HG03159 (cell line): Measurements from ENCODE around the gene PRKG1.
"Not testable (repeated sequence)": the region's sequence is repeated elsewhere in the genome, so short reads cannot be mapped to it uniquely, and the experiment has no call there.

Experiments
- ATAC-seq: cut with Tn5 transposase; IDR thresholded peaks from one replicate; pipeline ENCODE4 v1.9.1; 2021; ENCODE audit warnings: mild to moderate bottlenecking, moderate library complexity; ENCODE audit not compliant: unreplicated experiment

The PRKG1 gene

DNA sequence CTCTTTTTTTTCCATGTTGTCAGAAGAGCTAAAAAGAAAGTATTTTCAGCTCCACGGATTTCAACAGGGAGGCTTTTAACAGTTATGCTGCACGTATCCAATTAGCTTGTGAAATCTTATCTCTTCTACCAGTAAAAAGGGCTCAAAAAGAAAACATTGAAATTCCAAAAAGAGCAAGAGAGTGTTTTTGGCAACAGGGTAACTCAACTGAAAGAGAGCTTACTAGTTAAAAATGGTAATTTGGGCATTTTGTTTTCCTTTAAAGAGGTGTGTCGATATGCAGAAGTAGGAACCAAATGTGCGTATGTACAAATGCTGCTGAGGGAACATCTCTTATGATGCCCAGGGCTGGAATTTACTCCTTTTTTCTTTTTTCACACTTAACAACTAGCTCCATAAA is 292.8 kb downstream of the PRKG1 start:
- no peak for ATAC-seq

DNA sequence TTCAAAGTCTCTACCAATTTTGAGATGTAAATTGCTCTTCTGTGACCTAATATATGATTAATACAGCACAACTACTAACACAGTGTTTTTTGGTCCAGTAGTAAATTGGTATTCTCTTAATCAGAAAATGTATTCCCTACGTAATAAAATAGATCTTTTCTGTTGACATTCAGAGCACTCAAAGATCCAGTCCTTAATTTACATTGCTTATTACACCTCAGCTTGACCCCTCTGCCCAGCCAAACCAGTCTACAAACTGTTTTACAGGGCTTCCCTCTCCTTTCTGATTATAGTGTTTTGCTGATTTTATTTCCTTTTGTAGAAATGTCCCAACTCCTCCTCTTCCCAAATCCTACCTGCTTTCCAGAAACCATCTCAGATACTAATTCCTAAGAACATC is 293.4 kb downstream of the PRKG1 start:
- ATAC-seq: no peak

- no peak for ATAC-seq
These were observed 294.7 kb downstream of the PRKG1 start for GRCh38 chr10:51368943-51369342.

DNA sequence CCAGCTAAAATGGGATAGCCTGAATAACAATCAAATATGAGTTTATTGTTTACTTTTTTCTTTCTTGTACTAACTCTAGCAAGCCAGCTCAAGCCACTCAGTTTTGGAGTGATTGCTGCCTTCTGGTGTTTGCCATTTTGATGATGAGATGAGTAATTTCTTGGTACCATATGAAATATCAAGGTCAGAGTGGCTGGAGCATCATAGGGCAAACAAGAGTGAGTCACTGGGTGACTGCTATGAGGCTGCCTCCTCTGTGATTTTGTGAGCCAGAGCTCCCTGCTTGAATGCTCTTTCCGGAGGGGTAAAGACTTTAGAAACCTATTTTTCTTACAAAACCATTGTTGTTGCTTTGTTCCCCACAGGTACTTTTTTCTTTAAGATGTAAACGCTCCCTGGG is 295.6 kb downstream of the PRKG1 start:
- ATAC-seq: no peak

DNA sequence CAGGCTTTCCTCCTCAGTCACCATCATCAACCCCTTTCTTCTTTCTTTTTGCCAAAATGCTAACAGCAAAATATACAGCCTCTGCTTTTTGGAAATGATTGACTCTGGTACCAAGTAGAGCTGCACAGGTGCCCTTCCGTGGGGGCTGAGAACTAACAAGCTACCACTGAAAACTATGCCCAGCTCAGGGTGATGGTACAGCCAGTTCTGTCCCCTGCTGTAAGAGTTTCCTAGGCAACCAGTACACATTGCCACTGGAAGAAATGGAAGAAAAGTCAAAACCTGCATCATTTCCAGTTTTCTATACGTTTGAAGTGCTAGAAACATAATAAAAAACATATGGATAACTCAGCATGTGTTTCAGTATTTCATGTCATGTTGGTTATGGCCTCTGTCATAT is 297.5 kb downstream of the PRKG1 start:
- ATAC-seq: no peak

DNA sequence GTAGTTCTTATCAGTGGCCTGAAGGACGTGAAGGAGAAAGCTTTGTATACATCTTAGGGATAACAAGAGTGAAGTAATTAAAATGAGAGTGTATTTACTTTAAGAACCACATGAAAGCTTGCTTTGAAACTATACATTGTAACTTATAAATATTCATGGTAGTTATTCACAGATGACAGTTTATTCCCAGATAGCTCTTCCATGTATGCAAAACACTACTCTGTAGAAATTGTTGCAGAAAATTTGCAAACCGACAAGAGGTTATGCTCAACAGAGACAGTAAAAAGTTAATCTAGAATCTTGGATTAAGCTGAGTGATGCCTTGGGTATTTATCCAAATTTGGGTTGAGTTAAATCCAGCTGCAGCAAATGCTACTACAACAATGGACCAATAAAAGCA is 301.5 kb downstream of the PRKG1 start:
- no peak for ATAC-seq

- no peak for ATAC-seq
These were observed 303.0 kb downstream of the PRKG1 start for GRCh38 chr10:51377070-51377931.

DNA sequence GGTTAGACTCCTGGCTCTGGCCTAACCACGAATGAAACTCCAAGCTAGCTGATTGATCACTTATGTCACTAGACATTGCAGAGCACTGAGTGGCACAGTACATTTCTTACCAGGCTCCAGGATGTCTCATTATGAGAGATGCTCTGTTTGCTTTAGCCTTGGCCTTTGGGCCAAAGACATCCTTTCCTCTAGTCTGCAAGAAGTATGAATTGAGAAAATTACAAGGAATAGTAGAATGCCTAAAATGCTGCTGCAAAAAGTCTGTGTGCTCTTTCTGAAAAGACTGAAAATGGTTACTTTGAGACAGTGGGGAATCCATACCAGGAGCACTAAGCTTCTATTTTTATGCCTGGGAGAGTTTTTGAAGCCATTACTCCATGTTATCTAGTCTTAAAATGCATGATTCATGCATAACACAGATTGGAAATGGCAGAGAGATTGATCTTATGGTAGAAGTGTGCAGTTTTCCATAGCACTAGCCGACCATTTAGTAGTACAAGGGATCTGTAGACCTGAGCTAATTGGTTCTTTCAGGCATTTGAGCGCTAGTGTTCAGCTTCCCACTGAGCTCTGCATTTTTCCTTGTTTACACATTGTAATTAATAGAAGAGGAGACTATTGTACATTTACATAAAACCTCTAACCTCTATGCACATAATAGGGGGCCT is 303.8 kb downstream of the PRKG1 start:
- ATAC-seq: no peak

- ATAC-seq: no peak
These were observed 307.9 kb downstream of the PRKG1 start for GRCh38 chr10:51382181-51382580.

DNA sequence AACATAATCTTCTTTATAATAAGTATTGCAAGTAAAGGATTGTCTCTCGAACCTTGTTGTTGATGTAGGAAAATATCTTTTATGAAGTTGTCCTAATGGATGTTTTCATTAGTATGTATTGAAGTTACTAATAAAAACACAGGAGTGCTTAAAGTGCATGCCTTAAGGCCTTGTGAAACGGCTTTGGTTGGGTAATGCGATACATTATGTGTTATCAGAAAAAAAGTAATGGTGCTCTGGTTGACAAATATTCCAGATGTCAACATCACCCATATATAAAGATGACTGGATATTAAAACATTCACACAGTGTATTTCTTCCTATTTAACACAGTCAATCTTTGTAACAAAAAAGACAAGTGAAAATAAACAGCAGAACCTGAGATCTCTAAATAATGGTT is 310.7 kb downstream of the PRKG1 start:
- no peak for ATAC-seq

DNA sequence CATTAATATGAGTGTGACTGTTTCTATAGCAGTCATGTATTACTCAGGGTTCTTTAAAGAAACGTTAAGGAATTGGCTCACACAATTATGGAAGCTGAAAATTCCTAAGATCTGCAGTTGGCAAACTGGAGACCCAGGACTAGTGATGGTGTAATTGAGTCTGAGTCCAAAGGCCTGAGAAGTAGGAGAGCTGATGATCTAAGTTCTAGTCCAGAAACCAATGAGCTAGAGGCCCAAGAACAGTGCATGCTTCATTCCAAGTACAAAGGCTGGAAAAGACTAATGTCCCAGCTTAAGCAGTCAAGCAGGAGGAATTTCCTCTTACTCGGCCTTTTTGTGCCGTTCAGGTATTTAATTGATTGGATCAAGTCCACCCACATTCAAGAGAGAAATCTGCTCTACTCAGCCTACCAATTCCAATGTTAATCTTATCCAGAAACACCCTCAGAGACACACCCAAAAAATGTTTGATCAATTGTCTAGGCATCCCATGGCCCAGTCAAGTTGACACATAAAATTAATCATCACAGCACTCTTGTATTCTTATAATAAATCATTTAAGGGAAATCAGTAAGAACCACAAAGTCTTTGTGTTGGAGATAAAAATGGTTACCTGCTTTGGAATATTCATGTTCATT is 312.1 kb downstream of the PRKG1 start:
- no peak for ATAC-seq

- ATAC-seq: peak; percentile 91
These were observed 315.4 kb downstream of the PRKG1 start for GRCh38 chr10:51389415-51390321.

DNA sequence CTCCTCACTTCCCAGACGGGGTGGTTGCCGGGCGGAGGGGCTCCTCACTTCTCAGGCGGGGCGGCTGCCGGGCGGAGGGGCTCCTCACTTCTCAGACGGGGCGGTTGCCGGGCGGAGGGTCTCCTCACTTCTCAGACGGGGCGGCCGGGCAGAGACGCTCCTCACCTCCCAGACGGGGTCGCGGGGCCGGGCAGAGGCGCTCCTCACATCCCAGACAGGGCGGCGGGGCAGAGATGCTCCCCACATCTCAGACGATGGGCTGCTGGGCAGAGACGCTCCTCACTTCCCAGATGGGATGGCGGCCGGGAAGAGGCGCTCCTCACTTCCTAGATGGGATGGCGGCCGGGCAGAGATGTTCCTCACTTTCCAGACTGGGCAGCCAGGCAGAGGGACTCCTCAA is 318.7 kb downstream of the PRKG1 start:
- not testable (repeated sequence) for ATAC-seq

- ATAC-seq: no peak
These were observed 319.8 kb downstream of the PRKG1 start for GRCh38 chr10:51394039-51394438.

DNA sequence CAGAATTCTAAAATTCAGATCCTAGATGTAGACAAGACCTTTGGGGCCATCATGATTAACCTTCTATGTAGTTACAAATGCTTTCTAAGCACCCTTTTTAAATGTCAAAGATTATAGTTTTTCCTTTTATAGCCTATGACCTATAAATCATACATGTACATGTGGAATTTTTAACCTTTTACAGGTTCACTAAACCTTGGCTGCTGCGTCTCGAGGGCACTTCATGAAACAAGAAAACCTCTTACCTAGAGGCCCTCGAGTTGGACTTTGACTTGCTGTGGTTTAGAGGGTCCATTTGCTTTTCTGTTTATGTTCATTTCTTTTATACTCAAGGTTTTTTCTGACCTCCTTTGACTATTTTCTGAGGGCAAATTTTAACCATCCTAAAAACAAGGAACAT is 323.0 kb downstream of the PRKG1 start:
- ATAC-seq: no peak

- ATAC-seq: no peak
These were observed 323.4 kb downstream of the PRKG1 start for GRCh38 chr10:51397695-51398094.

DNA sequence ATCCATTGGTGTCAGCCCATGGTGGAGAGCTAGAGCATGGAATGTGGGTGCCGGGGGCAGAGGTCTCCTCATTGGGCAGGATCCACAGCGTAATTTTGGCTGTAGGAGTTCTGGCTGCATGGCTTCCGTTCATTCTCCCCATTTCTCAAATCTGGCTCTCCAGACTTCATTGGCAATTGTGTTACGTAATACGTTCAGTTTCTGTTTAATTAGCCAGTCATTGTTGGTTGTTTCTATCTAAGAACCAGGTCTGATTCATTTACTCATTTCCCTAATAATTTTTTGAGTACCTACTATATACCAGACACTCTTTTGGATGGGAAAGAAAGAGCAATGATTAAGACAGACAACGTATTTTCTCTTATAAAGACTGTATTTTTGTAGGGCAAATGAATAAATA is 325.6 kb downstream of the PRKG1 start:
- no peak for ATAC-seq

DNA sequence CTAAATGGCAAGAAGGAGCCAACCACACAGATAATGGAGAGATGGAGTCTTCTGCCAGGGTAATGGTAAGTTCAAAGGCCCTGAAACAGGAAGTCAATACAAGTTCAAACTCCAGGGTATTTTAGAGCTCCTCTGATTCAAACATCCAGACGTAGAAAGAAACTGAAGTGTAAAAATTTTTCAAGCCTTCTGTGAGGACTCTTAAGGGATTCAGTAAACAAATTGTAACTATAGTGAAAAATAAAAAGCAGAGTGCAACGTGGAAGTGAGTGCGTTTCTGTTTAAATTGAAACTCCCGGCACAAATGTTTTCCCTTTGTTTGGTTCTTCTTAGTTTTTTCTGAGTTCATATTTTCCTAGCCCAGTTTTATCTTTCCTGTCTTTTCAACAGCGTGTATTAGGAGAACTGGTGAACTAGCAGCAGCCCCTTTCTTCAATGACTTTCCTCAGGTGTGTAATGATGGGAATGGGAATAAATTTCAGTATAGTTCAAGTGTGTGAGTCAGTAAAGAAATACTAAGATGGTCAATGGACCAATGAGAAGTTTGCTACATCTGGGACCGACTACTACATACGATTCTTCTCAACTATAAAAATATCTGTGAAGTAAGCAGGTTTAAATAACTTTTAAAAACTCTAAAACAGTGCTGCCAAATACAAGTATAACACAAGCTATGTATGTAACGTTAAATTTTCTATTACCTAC is 326.3 kb downstream of the PRKG1 start:
- ATAC-seq: no peak

GRCh38 chr10:51403521-51403920 is 329.2 kb downstream of the PRKG1 start:
- ATAC-seq: no peak

GRCh38 chr10:51405580-51406351 is 331.5 kb downstream of the PRKG1 start:
- no peak for ATAC-seq
